Measurements from ENCODE around the gene LTBP1. TPM values are rescaled to one million over a fixed set of nuclear protein-coding genes. Genes with fewer than 3 reads are reported as not detected.

The LTBP1 gene
- total and polyA plus RNA-seq, 11 donors: 23.5 to 150 (median 102) TPM

DNA sequence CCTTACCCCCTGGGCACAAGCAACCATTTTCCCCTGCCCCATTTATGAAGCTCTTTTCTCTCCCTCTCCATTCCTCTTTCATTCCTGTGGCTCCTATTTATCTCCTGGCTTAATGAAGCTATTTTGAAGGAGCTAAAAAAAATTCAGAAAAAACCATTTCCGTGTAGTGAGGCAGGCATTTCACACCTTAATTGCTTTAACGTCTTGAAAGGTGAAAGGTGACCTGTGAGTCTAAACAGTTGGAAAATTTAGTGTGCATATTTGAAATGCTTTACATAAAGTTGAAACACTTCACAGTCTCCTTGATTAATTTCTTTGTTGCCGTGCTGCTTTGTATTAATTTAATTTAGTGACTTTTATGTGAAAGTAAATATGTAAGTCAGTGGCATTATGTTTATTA lies 83.6 kb downstream of the LTBP1 start:
- ATAC-seq (no peak), DNase-seq (no peak)
- Histone ChIP-seq H3K4me3 (no peak overlapping the region), H3K4me1 (peaks cover 0 to 19% (median 5%) of the 10 kb centered on the region in 12 donors), H3K27ac (no peak overlapping the region), H3K9me3 (no peaks in the 10 kb centered on the region), H3K36me3 (peaks cover 0 to 3% (median 0%) of the 10 kb centered on the region in 9 donors), H3K27me3 (no peaks in the 10 kb centered on the region)
- TF ChIP-seq, protein P1, sequence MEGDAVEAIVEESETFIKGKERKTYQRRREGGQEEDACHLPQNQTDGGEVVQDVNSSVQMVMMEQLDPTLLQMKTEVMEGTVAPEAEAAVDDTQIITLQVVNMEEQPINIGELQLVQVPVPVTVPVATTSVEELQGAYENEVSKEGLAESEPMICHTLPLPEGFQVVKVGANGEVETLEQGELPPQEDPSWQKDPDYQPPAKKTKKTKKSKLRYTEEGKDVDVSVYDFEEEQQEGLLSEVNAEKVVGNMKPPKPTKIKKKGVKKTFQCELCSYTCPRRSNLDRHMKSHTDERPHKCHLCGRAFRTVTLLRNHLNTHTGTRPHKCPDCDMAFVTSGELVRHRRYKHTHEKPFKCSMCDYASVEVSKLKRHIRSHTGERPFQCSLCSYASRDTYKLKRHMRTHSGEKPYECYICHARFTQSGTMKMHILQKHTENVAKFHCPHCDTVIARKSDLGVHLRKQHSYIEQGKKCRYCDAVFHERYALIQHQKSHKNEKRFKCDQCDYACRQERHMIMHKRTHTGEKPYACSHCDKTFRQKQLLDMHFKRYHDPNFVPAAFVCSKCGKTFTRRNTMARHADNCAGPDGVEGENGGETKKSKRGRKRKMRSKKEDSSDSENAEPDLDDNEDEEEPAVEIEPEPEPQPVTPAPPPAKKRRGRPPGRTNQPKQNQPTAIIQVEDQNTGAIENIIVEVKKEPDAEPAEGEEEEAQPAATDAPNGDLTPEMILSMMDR (IDR thresholded peaks at IDR 0.05): no peak
- TF ChIP-seq POLR2A (IDR thresholded peaks at IDR 0.05): no peak
- intact Hi-C loops (cut with DNase I): loop anchor here (5.0 to 10.0 kb wide), 11 partner anchors 78 to 554 kb away; partner anchors contain the start of gene LTBP1 (in 5 of the 10)
- 58 to 70% (median 65%) methylated on average over 3 of the region's 3 CpGs for WGBS, 4 donors

DNA sequence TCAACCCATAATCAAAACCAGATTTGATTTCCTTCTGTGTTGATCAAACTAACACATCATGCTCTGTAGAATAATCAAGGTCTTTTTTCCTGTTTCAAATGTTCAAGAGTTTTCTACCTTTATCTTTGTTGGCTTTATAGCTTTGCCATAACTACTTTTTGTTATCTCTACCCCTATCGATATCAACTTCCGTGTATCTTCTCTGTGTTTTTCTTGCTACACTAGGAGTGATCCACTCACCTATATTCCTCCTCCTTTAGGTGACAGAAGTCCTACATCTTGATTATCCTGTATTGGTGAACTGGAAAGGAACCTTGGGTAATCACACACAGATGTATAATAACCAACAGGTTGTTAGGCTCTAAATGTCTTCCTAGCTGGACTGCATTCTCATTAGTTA lies 85.5 kb downstream of the LTBP1 start:
- DNase-seq (no peak), ATAC-seq (no peak)
- Histone ChIP-seq H3K27ac (no peak overlapping the region), H3K4me3 (no peak overlapping the region), H3K36me3 (peaks cover 0 to 3% (median 0%) of the 10 kb centered on the region in 9 donors), H3K27me3 (no peaks in the 10 kb centered on the region), H3K4me1 (peaks cover 0 to 19% (median 5%) of the 10 kb centered on the region in 12 donors), H3K9me3 (no peaks in the 10 kb centered on the region)
- no peak for TF ChIP-seq POLR2A (IDR thresholded peaks at IDR 0.05)
- TF ChIP-seq, protein P1 (IDR thresholded peaks at IDR 0.05): no peak
- intact Hi-C loops (cut with DNase I): loop anchor here (2.0 to 10.0 kb wide), 13 partner anchors 80 to 553 kb away; partner anchors contain the start of gene LTBP1 (in 6 of the 10)
- 56 to 66% (median 63%) methylated on average over 2 of the region's 2 CpGs for WGBS, 4 donors

DNA sequence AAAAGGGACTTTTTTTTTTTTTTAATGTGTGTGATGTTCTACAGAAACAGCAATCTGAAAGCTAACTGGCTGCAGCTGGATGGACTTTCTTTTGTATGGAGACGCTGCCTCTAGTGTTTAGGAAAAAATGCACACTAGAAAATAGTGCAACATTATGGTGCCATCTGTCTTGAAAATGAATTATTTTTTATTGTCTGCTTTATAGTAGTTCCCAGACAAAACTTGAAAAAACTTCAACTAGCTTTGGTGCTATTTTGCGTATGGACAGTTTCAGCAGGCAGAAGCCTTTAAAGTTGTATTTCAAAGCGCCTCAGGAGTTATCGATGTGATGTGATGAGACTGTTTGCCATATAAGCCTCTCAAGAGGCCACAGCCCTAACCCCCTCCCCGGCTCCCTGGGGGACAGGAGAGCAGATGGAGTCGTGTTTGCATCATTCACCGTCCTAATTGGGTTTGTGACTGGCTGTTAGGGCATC lies 86.9 kb downstream of the LTBP1 start:
- 46 to 57% (median 50%) methylated on average over 7 of the region's 7 CpGs for WGBS, 4 donors
- H3K27ac ChIP-seq: peak overlapping the region in 2 of 12 donors; percentile 7 to 69
- no peaks in the 10 kb centered on the region for H3K27me3 ChIP-seq
- H3K4me1 ChIP-seq: peaks cover 0 to 25% (median 5%) of the 10 kb centered on the region in 12 donors
- ATAC-seq (peak; percentile 53 to 83 (median 72)), DNase-seq (no peak)
- peak overlapping the region in 8 of 12 donors; percentile 9 to 46 (median 35) for H3K4me3 ChIP-seq
- H3K36me3 ChIP-seq: no peaks in the 10 kb centered on the region
- no peaks in the 10 kb centered on the region for H3K9me3 ChIP-seq
- no peak for TF ChIP-seq POLR2A (IDR thresholded peaks at IDR 0.05)
- TF ChIP-seq, protein P1 (IDR thresholded peaks at IDR 0.05): peak; percentile 30 to 79 (median 68)
- intact Hi-C loops (cut with DNase I): loop anchor here (1.0 to 10.0 kb wide), 15 partner anchors 81 to 551 kb away; partner anchors contain the start of gene LTBP1 (in 6 of the 10)

DNA sequence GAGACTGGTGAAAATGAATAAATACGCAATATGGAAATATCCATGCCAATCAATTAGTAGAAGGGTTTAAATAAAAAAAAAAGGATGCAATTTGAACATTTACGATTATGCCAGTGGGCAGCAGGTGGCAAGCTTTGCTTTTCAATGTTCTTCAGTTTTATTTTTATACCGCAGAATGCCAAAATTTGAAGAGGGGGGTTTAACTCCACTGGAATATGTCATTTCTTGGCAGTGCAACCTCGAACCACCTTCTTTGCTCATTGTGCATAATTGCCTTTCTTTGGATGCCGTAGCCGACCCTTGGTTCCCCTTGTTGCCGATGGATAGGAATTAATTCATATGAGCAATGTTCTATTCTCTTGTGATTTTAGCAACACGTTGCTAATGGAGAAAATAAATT lies 88.0 kb downstream of the LTBP1 start:
- Histone ChIP-seq H3K4me3 (peak overlapping the region in 3 of 12 donors; percentile 11 to 28 (median 18)), H3K27me3 (no peaks in the 10 kb centered on the region), H3K36me3 (no peaks in the 10 kb centered on the region), H3K4me1 (peaks cover 0 to 26% (median 5%) of the 10 kb centered on the region in 12 donors), H3K9me3 (no peaks in the 10 kb centered on the region), H3K27ac (no peak overlapping the region)
- peak in 2 of 4 donors; percentile 48 to 64 for ATAC-seq
- TF ChIP-seq, protein P1 (IDR thresholded peaks at IDR 0.05): peak in 10 of 12 donors; percentile 15 to 64 (median 39)
- no peak for TF ChIP-seq POLR2A (IDR thresholded peaks at IDR 0.05)
- no peak for DNase-seq
- WGBS, 4 donors: 41 to 66% (median 50%) methylated on average over 8 of the region's 8 CpGs
- intact Hi-C loops (cut with DNase I): loop anchor here (2.0 to 10.0 kb wide), 14 partner anchors 82 to 550 kb away; partner anchors contain the start of gene LTBP1 (in 5 of the 10)
